Ascending aorta (tissue), 2 donors: ENCODE measurements around the gene AGBL1. TPM values are rescaled to one million over a fixed set of nuclear protein-coding genes. Genes with fewer than 3 reads are reported as not detected.

Experiments used
- DNase-seq, 2 donors: peaks; one replicate each; pipeline ENCODE4 v3.0.0-alpha.2; 2019; ENCODE audit warnings: low spot score in 2 of 2
- H3K27ac ChIP-seq, 2 donors: fragments of 200-600 bp; sonication (generic); one replicate each; pipeline ENCODE4 v1.5.1; 2016 to 2017; ENCODE audit warnings: mild to moderate bottlenecking in 1 of 2
- H3K27me3 ChIP-seq: fragments of 200-600 bp; sonication (generic); one replicate; pipeline ENCODE4 v1.5.1; 2017
- H3K36me3 ChIP-seq, 2 donors: fragments of 200-600 bp; sonication (generic); one replicate each; pipeline ENCODE4 v1.5.1; 2016
- H3K4me1 ChIP-seq, 2 donors: fragments of 200-600 bp; sonication (generic); one replicate each; pipeline ENCODE4 v1.5.1; 2016 to 2017; ENCODE audit warnings: mild to moderate bottlenecking in 1 of 2
- H3K4me3 ChIP-seq, 2 donors: fragments of 200-600 bp; sonication (generic); one replicate each; pipeline ENCODE4 v1.5.1; 2016 to 2017; ENCODE audit warnings: mild to moderate bottlenecking in 1 of 2
- H3K9me3 ChIP-seq, 2 donors: fragments of 200-600 bp; sonication (generic); one replicate each; pipeline ENCODE4 v1.5.1; 2016
- intact Hi-C: fragments of 100-400 bp; cut with DNase I; formaldehyde crosslinking; loops from one replicate; pipeline ENCODE4 v1.15.1; 2023
- total RNA-seq: library from RNA; depleted of rRNA; stranded (reverse); fragments of >200 nt; gene quantifications from one replicate; pipeline ENCODE4 v1.1.0, GENCODE V29; 2016
- TF ChIP-seq, protein P1 (sequence below), 3 experiments: fragments of 200-600 bp in 2 of 3; fragments of 450-650 bp in 1 of 3; sonication (generic) in 2 of 3; IDR thresholded peaks; one replicate each; pipeline ENCODE4 v1.5.1; 2016 to 2019; ENCODE audit warnings: antibody characterized with exemption in 3 of 3, mild to moderate bottlenecking in 1 of 3, moderate library complexity in 1 of 3

Gene AGBL1
- total RNA-seq = not detected

DNA sequence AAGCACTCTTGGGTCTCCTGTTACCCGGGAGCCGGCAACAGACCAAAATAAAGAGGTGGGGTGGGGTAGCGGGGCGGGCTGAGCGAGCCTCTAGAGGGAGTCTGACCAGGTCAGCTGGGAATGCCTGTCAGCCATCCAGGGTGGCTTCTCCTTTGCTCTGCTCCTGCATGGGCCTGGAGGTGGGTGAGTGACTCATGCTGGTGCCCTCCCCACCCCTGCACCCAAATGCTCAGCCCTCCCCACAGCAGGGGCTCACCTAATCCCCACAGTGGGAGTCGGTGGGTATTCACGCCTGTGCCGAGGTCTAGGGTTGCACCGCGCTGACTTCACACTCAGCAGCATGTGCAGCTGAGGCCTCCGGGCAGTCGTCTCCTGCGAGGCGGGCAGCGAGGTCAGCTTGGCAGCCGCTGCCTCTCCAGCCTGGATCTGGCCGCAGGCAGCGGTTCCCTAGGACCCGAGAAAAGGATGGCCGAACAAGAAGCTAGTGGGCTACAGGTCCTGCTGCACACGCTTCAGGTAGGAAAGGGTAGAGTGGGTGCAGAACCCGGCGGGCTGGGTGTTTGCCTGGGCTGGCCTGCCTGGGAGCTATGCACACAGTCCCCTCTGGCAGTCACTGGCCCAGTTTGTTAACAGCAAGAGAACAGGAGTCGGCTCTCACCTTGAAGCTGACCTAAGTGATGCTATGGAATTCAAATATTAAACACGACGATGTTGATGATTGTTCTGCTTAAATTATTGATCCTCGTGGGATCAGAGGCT lies at the start of gene AGBL1:
TSS of gene AGBL1 (plus strand) at position 364 of the 759 bp plus-strand sequence.
- no peak for DNase-seq
- no peaks in the 10 kb centered on the region for H3K4me1 ChIP-seq
- H3K9me3 ChIP-seq = no peaks in the 10 kb centered on the region
- TF ChIP-seq, protein P1, sequence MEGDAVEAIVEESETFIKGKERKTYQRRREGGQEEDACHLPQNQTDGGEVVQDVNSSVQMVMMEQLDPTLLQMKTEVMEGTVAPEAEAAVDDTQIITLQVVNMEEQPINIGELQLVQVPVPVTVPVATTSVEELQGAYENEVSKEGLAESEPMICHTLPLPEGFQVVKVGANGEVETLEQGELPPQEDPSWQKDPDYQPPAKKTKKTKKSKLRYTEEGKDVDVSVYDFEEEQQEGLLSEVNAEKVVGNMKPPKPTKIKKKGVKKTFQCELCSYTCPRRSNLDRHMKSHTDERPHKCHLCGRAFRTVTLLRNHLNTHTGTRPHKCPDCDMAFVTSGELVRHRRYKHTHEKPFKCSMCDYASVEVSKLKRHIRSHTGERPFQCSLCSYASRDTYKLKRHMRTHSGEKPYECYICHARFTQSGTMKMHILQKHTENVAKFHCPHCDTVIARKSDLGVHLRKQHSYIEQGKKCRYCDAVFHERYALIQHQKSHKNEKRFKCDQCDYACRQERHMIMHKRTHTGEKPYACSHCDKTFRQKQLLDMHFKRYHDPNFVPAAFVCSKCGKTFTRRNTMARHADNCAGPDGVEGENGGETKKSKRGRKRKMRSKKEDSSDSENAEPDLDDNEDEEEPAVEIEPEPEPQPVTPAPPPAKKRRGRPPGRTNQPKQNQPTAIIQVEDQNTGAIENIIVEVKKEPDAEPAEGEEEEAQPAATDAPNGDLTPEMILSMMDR (IDR thresholded peaks at IDR 0.05) = no peak
- H3K4me3 ChIP-seq = no peak within 1 kb of the TSS
- no peaks in the 10 kb centered on the region for H3K36me3 ChIP-seq
- intact Hi-C loops = no loop called here
- no peaks in the 10 kb centered on the region for H3K27me3 ChIP-seq
- no peak within 1 kb of the TSS for H3K27ac ChIP-seq

DNA sequence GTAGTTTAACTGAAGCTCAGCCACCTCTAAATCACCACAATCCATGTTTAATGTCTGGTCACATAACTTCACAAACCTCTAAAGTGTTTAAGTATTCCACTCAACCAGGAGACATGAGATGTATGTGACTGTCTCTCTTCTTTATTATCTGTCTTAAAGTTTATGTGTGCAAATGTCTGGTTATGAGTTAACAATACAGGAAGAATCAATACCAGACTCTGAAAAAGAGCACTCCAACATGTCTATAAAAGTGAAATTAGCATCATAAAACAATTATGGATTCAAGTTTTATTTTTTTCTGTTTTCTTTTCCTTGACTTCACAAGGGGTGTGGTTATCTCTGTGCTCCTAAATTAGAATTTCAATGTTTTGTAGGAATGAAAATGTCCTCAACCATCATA lies 44.8 kb upstream of the AGBL1 start:
- Histone ChIP-seq H3K36me3 (no peaks in the 10 kb centered on the region), H3K27me3 (no peaks in the 10 kb centered on the region), H3K27ac (no peak overlapping the region), H3K9me3 (no peaks in the 10 kb centered on the region), H3K4me3 (no peak overlapping the region), H3K4me1 (no peaks in the 10 kb centered on the region)
- intact Hi-C loops = no loop called here
- TF ChIP-seq, protein P1 (IDR thresholded peaks at IDR 0.05) = no peak
- no peak for DNase-seq

DNA sequence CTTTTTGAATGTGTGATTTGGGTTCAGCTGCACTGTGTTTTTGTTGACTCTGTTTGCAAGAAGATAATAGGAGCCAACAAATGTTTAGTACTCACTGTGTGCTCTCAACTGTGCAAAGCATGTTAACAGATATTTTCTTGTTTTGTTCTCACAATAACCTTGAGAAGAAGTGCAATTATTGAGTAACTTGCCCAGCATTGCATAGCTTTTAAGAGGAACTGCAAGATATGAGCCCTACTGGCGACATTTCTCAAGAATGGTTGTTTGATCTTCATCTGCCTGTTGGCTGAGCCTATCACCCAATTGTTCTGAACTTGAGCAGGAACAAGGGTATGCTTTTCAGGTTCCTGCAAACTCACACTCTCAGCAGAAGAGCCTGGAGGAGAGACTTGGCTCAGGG lies 43.4 kb upstream of the AGBL1 start:
- Histone ChIP-seq H3K4me1 (no peaks in the 10 kb centered on the region), H3K27me3 (no peaks in the 10 kb centered on the region), H3K36me3 (no peaks in the 10 kb centered on the region), H3K9me3 (no peaks in the 10 kb centered on the region), H3K4me3 (no peak overlapping the region), H3K27ac (no peak overlapping the region)
- DNase-seq = no peak
- TF ChIP-seq, protein P1 (IDR thresholded peaks at IDR 0.05) = no peak
- intact Hi-C loops = no loop called here

DNA sequence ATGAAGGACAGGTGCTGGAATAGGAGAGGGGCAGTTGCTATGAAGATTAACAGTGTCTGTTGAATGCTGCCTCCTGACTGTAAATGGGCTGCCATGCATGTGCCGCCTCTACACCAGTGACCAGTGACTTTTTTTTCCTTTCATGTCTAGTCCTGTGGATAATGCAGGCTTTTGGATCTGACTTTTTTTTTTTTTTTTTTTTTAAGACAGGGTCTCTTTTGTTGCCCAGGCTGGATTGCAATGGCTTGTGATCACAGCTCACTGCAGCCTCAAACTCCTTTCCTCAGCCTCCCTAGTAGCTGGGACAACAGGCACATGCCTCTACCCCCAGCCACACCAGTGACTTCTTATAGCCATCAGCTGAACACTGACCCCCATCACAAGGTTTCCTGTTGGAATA lies 41.2 kb upstream of the AGBL1 start:
- Histone ChIP-seq H3K4me3 (no peak overlapping the region), H3K9me3 (no peaks in the 10 kb centered on the region), H3K36me3 (no peaks in the 10 kb centered on the region), H3K27ac (no peak overlapping the region), H3K27me3 (no peaks in the 10 kb centered on the region), H3K4me1 (no peaks in the 10 kb centered on the region)
- intact Hi-C loops = no loop called here
- TF ChIP-seq, protein P1 (IDR thresholded peaks at IDR 0.05) = no peak
- no peak for DNase-seq

DNA sequence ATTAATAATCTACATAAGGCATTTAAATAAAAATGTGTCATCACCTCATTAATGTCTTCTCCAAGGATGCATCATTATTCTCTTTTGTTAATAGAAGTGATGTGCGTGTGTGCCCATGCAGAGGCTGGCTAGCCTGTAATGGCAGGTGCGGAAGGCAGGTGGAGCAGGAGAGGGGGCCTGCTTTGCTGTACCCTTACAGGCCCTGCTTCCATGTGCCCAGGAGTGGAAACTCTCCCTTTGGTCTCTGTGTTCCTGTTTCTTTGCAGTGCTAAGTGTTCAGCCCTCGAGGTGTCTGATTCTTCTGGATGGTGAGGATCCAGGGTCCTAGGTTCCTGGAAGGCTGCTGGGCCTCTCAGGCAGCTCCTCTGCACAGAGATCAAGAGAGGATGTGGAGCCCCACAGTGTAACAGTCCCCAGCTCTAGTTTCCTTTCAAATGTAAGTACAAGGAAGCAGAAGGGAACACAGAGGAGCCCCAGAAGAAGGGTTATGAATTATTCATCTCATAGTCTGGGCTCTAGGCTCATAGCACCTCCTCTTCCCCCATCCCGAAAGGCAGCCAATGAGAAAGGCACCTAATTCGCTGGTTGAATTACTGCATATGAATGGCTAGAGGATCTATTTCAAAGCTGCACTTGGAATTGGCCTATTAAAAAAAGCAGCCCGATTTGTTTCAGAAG lies 39.2 kb upstream of the AGBL1 start:
- no peak overlapping the region for H3K4me3 ChIP-seq
- H3K4me1 ChIP-seq = no peaks in the 10 kb centered on the region
- H3K36me3 ChIP-seq = no peaks in the 10 kb centered on the region
- TF ChIP-seq, protein P1 (IDR thresholded peaks at IDR 0.05) = no peak
- H3K9me3 ChIP-seq = no peaks in the 10 kb centered on the region
- H3K27ac ChIP-seq = no peak overlapping the region
- intact Hi-C loops = no loop called here
- H3K27me3 ChIP-seq = no peaks in the 10 kb centered on the region
- DNase-seq = no peak
